HS-5 (cell line): Measurements from ENCODE around the gene CMTM5.

Source experiments
- DNase-seq: peaks from one replicate; pipeline ENCODE4 v3.0.0-alpha.2; 2012; ENCODE audit warnings: low read depth

CMTM5 gene

DNA sequence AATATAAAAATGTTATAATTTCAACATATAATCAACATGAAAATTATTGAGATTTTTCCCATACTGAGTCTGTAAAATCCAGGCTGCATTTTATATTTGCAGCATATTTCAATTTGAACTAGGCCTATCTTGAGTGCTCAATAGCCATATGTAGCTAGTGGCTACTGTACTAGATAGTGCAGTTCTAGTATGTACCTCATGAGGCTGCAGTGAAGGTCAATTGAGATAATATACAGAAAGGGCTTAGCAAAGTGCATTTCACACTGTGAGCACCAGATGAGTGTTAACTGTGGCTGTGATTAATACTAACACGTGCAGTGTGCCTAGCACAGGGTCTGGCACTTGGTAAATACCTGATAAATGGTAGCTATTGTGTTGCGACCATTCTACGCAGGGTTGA, 18.8 kb upstream of the CMTM5 start:
- DNase-seq: no peak

DNA sequence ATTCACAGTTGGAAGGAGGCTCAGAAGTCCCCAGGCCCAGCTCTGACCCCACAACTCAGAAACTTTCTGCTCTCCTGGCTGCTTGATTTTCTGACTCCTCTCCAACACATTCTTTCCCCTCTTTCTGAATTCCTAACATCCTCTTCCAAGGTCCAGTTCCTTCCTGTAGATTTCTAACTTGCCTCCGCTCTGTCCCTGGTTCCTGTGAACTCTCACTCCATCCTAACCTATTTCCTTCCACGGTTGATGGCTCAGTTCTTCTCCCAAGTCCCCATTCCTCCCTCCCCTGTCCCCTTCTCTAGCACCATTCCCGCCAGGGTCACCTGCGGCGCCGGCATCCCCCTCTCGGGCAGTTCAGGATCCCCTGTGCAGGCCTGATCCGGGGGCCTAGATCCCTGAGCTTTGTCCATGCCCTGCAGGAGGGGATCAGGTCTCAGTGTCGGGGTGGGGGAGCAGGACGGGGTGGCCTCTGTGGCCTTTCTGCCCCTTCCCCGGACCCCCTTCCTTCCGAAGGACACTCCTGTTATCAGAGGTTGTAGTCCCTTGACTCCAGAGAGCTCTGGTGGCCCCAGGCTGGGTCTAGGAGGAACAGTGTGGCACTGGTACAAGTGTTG, 18.2 kb upstream of the CMTM5 start:
- no peak for DNase-seq

DNA sequence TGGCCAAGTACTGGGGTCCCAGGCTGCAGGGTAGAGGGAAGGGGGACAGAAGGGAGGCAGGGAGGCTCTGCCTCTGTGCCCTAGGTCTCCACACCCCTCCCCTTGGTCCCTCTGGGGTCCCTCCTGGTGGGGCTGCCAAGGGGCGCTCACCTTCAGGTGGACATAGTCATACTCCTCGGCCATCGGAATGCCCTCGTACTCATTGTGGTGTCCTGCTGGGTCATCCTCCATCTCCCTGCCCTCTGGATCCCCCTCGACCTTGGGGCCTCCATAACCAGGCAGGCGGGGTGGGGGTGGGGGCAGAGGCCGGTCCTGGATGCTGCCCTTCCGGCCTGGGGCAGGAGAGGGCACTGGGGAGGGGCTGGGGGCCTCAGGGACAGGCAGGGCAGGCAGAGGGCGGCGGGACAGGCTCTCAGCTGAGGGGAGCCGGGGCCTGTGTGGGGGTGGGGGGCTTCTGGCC, 17.6 kb upstream of the CMTM5 start:
- no peak for DNase-seq

DNA sequence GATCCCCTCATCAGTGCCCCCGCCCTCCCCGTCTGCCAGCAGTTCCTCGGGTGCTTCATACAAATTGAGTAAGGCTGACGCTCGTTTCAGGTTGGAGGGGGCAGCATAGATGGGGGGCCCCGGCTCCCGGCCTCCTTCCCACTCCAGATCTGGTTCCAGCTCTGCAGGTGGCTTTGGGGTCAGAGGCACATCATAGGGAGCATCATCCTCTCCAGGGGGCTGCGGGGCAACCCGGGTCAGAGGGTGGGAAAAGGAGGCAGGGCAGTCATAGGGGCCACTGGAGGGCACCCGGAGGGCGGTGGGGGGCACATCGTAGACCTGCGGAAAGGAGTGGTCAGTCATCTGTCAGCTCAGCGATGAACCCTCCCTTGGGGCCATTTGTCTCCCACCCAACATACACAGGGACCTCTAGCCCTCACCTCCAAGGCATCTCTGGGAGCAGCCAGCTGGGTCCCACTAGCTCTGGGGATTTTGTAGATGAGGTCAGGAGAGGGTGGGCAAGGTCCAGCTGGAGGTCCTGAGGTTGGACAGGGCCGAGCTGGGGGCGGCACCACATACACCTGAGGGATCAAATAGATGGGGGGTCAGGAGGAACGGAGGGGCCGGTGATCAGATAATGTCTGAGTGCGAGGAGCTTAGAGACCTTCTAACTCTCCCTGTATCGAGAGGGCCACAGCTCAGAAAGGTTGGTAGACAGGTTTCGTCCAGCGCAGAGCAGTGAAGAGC, 17.0 kb upstream of the CMTM5 start:
- DNase-seq: no peak

DNA sequence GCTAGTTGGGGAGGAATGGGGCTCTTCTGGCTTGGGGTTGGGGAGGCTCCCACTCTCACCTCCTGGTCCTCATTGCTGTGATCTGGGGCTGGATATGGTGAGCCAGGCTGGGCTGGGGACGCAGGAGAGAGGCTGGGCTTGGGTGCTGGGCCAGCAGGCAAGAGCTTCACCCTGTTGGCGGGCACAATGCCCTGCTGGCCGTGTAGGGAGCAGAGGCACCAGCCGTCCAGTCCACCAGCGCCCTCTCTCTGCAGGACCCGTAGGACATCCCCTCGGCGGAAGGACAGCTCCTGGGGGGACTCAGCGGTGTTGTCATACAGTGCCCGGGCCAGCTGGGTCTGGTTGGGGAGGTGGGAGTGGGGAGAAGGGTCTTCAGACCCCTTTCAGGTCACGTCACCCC, 16.4 kb upstream of the CMTM5 start:
- no peak for DNase-seq

DNA sequence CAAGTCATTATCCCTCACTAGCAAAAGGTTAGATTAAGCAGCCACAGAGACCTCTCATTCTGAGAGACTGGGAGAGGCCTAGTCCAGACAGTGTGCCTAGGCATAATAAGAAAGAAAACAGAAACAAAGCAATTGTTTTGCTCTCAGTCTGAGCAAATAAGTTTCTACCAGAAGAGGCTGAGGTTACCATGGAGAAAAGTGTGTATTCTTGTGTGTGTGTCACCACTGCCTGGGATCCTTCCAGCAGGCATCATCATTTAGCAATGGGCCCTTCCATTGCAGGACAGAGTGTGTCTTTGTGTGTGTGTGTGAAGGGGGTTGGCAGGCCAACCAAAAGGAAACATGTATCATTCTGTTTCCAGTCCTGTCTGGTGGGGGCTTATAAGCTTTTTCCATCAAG, 15.5 kb upstream of the CMTM5 start:
- no peak for DNase-seq

DNA sequence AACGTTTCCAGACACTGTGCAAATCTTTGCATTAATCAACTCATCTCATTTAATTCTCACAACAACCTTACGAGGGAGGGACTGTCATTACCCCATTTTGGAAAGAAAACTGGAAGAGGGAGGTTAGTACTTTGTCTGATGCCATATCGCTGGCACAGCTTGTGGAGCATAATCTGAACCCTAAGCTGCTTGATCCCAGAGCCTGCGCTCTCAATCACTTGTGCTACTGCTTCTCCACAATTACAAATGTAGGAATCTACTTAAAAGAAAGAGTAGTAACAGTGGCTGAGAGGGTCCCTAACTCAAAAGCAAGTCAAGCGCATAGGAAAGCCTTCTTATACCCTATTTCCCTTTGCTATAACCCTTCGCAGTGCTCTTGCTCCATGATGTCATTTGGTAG, 15.1 kb upstream of the CMTM5 start:
- DNase-seq: no peak

DNA sequence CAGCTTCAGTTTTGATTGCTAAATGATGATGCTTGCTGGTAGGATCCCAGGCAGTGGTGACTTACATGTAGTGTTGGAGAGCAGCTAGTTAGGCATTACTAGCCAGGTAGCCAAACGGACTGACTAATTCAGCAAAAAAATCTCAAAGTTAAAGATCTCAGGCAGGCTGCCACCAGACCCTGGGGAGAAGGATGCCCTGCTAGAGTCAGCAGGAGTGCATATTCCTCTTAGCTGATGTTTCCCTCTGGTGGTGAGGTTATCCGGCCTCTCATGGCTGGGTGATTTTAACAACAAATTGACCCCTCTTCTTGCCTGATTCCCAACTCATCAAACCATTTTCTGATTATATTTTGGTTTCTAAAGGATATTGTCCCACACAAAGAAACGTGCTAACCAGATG, 14.6 kb upstream of the CMTM5 start:
- no peak for DNase-seq

DNA sequence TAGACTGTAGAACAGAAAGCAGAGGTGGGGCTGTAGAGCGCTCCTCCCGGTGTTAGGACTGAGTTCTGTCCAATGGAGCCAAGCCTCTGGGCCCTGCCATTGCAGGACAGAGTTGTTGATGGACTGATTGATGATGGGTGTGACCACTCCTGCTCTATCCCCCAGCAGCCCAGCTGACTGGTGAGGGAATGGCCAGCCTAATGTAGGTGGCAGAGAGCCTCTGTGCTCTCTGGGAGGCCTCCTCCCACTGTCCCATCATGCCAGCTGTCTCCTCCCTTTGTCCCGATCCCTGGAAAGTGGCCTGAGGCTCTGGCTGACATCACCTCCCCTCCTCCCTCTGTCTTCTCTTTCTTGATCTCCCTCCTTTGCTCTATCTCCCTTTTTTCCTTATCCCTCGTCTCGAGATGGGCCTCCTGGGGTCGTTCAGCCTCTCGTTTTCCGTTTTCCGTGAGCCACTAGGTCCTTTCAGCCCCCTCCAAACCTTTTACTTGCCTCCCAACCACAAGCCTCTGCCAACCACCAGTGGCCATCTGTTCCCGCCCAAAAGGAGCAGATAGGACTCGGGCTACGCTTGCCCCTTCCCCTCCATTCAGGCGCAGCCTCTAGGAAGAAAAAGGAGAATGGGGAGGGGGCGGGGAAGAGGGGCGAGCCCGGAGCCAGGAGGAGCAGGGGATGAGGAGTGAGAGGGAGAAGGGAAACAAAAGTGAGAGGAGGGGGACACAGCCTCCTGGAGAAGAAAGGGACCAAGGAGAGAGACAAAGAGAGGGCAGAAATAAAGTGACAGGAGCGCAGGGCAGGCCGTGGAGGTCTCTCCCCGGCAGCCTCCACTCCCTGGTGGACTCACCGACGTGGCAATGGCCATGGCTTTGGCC, 12.4 kb upstream of the CMTM5 start:
- no peak for DNase-seq

DNA sequence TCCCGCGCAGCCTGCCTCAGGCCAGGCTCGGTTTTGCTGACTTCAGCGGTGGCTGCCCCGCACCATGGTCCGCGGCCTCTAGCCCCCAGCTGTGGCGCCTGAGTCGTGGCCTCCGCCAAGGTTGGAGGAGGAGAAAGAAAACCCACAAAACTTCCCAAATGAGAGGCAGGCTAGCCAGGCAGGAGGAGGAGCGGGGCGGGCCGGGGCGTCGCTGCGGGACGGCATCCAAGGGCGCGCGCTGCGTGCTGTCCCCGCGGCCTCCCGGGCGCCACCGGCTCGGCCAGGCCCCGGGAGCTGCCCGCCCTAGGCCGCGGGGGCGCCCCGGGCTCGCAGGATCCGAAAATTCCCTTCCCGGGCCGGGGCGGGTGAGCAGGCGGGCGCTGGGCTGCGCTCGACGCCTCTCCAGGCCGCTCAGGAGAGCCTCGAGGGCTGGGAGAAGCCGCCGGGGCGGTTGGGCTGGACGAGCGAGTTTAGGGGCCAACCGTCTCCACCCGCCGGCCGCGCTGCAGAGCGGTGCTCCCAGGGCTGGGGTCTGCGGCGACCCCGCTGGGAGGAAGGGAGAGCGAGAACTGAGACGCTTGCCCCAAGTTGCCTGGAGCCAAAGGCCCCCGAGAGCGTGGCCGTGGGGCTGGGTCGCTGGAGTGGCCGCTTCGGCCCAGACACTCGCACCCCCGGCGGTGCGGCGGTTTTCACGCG, 11.7 kb upstream of the CMTM5 start, which contains the start of gene EFS:
Gene EFS (minus strand): TSS at position 137 of the 696 bp plus-strand sequence. CDS start 147 bp downstream, outside the sequence.
- no peak for DNase-seq

DNA sequence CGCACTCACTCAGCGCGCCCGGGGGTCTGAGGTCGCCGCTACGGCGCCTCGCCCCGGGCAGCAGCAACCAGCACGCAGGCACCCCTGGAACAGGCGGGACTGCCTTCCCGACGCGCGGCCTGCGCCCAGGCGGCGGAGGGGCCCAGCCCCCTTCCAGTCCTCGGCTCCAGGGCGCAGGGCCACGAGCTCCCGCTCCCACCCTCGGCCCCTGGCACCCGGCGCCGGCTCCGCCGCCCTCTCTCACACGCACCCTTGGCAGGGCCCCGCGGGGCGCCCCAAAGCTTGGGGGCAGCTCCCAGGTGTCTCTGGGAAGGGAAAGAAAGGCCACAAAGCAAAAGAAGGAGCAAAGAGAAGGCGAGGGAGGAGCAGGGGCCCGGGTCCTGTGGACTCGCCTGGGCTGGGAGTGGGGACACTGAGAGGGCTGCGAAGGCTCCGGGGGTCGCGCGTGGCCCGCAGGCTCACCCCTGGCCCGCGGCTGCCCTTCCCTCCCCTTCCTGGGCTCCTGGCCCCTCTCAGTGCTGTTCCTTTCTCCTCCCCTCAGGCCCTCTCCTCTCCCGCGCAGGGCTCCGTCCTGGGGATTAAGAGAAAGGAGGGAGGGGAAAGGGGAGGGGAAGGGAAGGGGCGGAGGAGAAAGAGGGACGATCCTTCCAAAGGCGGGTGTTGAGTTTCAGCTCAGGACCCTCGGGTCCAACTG, 11.0 kb upstream of the CMTM5 start:
- DNase-seq: no peak

DNA sequence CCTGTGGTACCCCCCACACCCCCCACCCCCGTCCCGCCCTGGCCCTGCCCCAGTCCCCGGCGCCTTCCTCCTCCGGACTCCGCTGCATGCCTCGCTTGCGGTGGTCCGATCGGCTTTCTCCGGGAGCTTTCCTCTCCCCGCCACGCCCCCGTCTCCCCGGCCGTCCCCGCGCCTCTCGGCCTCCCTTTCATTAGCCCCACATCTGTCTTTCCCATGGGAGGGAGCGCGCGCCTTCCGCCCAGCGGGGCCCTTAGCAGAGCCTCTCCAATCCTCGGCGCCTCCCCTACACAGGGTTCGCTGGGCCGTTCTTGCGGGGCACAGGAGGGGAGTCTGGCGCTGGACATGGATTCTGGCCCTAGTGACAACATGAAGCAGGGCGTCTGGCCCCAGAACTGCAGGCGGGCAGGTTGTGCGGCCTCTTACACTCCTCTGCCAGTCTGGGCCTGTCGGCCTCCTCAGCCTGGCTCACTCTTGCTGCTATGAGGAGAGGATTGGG, 10.4 kb upstream of the CMTM5 start:
- DNase-seq: no peak

DNA sequence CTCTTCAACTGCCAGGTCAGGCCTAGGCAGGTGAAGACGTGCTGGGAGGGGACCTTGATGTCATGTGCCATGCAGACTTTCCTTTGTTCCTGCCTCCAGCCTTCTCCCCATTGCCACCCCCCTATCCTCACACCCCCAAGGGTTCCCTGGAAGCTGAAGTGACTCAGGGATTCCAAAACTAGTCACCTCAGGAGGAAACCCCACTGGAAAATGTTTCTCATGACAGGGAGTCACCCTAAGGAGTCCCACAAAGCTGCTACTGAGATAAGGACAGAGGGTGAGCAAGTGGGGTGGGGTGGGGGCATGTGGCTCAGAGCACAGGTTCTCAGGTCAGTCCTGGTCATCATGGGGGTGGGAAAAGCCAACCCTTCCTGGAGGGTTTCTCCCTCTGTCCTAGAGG, 6.6 kb upstream of the CMTM5 start:
- DNase-seq: no peak

DNA sequence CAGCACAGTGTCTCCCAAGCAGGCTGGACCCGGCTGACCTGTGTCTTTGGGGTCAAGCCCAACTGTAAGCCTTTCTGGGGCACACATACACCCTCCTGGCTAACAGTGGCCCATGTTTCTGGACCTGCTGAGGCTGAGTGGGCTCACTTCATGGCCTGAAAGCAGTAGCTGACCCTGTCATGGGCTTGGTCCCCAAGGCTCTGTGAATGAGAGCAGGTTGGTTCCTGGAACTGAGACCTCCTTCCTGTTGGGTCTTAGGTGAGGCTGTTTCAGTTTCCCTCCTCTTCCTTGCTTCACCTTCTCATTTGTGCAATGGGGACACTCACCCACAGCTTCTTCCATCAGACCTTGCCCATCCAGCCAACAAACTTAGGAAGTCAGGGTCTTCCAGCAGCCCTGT, 5.0 kb upstream of the CMTM5 start:
- DNase-seq: no peak

DNA sequence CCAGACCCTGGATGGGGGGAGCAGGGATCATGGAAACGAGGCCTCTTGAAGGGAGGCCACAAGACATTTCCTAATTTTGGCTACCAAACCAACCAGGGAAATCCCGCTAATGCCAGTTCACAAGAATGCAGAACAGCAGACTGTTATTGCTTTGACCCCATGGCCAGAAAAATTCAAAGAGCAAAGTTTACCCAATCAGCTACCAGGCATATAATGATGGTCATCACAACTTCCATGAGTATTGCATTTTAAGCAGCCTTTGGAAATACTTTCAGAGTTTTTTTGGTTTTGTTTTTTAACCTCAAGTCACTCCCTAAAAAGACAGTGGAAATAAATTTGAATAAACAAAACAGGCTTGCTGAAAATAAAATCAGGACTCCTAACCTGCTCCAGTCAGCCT, 4.3 kb upstream of the CMTM5 start, which contains the start of gene IL25:
Gene IL25 (plus strand): TSS at position 301 of the 400 bp plus-strand sequence.
- DNase-seq: no peak

DNA sequence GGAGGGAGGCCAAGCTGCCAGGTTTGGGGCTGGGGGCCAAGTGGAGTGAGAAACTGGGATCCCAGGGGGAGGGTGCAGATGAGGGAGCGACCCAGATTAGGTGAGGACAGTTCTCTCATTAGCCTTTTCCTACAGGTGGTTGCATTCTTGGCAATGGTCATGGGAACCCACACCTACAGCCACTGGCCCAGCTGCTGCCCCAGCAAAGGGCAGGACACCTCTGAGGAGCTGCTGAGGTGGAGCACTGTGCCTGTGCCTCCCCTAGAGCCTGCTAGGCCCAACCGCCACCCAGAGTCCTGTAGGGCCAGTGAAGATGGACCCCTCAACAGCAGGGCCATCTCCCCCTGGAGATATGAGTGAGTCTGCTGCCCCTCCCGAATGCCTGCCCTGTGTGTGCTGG, 3.8 kb upstream of the CMTM5 start:
- no peak for DNase-seq

DNA sequence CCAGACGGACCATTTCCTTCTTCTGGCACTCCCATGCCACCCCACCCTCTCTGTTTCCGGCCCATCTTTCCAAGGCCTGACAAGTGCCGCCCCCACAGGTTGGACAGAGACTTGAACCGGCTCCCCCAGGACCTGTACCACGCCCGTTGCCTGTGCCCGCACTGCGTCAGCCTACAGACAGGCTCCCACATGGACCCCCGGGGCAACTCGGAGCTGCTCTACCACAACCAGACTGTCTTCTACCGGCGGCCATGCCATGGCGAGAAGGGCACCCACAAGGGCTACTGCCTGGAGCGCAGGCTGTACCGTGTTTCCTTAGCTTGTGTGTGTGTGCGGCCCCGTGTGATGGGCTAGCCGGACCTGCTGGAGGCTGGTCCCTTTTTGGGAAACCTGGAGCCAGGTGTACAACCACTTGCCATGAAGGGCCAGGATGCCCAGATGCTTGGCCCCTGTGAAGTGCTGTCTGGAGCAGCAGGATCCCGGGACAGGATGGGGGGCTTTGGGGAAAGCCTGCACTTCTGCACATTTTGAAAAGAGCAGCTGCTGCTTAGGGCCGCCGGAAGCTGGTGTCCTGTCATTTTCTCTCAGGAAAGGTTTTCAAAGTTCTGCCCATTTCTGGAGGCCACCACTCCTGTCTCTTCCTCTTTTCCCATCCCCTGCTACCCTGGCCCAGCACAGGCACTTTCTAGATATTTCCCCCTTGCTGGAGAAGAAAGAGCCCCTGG, 1.2 kb upstream of the CMTM5 start:
- DNase-seq: no peak

DNA sequence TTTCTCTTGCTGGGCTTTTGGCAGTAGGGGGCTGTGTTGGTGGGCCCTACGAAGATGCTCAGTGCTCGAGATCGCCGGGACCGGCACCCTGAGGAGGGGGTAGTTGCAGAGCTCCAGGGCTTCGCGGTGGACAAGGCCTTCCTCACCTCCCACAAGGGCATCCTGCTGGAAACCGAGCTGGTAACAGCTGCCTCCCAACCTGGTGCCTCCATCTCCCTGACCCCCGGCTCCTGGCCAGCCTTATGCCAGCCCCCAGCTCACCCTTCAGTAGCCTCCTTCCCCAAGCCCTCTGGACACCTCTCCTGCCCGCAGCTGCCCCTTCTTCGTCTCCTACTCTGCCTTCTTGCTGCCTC, 328 bp downstream of the CMTM5 start:
- no peak for DNase-seq

DNA sequence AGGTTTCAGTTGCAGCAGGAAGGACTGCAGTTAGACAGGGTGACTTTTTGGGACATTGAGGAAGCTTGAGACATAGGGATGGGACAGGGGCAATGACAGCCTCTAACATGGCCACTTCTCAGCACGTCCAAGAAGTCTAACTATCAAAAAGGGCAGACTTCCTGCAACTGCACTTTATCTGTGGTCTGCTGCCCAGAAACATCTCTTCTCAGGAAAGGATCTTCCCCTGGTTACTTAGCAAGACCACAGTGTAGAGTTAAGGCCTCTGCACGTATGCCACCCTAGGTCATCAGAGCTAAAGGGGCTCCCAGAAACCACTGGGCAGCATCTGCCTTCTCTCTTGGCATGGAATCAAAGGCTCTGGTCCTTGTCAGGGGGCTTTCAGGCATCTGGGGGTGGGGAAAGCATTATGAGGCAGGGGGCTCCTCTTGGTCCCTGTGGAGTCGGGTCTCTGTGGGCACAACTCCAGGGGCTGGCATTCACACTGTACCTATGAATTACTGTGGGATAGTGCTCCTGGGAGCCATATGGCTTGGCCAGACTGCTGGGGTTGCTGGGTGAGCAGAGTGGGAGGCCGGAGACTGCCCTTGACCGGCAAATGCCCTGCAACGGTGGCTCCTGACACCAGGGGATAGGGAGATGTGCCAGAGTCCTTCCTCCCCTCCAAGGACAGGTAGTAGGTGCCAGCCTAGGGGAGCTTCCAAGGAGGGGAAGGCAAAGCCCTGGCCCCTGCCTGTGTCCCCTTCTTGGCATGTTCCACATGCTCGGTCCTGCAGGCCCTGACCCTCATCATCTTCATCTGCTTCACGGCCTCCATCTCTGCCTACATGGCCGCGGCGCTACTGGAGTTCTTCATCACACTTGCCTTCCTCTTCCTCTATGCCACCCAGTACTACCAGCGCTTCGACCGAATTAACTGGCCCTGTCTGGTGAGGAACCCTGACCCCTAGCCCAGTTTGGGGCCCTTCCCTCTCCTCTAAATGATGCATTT, 1.0 kb downstream of the CMTM5 start:
- no peak for DNase-seq
